GM18873 (cell line): ENCODE results near the gene RACK1.

Source experiments
- ATAC-seq: cut with Tn5 transposase; IDR thresholded peaks from one replicate; pipeline ENCODE4 v1.9.1; 2021; ENCODE audit warnings: mild to moderate bottlenecking, moderate library complexity, moderate number of reproducible peaks; ENCODE audit not compliant: unreplicated experiment, low FRiP score

The RACK1 gene

DNA sequence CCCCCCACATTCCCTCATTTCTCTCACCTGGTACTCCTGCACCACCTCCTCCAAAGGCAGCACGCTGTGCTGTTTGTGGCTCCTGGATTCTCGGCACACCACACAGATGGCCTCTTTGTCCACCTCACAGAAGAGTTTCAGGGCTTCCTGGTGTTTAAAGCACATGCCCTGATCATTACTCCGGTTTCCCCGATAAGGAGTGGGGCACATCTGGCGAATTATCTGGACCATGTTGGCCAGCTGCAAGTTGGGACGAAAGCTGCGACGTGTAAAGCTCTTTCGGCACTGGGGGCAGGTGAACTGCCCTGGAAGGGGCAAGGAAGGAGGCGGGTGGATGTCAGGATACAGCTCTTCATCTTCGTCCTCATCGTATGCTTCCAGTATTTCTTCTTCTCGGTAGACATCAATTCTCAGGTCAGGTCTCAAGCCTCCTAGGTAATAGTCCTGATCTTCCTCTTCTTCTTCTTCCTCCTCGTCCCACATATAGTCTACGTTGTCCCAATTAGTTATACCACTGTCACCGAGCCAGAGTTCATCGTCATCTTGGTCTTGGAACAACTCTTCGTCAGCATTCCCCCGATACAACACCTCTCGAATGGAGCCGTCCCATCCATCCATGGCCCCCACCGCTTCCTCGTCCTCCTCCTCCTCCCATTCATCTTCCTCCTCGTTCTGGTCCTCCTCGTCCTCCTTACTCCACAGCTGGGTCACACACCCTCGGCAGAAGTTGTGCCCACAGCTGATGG is 16.4 kb upstream of the RACK1 start:
- no peak for ATAC-seq

DNA sequence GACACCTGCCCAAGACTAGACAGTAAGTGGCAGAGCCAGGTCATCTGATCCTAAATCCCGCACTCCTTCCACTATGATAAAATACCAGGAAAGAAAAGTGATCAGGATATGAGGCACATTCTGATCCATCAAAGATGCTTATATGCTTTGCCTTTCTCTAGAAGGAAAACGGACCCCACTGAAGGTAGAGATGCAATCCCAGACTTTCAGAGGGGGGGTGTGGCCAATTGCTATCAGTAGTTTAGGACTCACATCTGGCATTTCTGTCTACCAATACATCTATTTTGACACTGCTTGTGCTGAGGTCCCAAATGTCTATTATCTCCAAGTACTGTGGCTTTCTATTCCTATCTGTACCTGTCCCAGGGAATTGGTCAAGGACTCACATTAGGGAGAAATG is 15.6 kb upstream of the RACK1 start:
- ATAC-seq: no peak

DNA sequence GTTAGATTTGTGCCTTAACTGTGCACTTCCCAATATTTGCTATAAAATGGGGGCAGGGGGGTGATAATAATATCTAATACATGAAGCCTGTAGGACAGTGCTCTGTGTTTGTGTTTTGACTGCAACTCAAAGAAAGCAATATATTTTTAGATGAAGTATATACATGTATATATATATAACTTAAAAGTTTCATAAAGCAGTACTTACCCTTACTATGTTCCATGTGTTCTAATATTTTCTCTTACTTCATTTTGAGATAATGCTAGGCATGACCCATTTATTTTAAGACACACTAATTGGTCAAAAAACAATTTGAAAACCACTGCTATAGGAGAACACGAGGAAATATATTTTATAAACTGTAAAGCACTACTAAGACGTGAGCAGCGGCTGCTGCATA is 14.9 kb upstream of the RACK1 start:
- ATAC-seq: no peak

DNA sequence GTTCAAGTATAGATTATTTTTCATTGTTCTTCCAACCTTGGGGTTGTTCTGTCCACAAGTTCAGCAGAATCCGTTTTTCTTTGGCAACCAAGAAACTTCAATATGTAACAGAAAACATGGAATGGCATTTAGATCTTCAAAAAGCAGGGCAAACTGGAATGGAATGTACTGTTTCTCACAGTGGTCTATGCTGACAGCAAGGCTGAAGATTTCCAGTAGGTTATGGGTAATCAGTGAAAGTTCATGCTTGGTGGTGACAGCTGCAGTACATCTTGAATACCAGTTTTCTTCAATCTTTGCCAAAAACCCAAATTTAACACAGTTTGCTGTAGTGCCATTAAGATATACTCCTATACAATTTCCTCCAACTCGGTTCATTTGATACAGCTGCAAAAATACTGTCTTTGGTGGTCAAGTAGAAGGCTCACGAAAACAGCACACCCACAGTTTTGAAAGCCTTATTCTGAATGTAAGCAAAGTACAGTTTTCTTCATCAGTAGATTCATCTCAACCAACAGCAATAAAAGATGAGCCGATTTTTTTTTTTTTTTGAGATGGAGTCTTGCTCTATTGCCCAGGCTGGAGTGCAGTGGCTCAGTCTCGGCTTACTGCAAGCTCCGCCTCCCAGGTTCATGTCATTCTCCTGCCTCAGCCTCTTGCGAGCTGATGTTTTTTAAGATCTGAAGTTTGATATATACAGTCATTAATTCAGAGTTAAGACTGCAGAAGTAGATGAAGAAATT is 12.3 kb upstream of the RACK1 start:
- no peak for ATAC-seq

- ATAC-seq: no peak
These were observed 11.6 kb upstream of the RACK1 start for GRCh38 chr5:181255276-181255675.

GRCh38 chr5:181248277-181248676 is 4.6 kb upstream of the RACK1 start:
- ATAC-seq: no peak

DNA sequence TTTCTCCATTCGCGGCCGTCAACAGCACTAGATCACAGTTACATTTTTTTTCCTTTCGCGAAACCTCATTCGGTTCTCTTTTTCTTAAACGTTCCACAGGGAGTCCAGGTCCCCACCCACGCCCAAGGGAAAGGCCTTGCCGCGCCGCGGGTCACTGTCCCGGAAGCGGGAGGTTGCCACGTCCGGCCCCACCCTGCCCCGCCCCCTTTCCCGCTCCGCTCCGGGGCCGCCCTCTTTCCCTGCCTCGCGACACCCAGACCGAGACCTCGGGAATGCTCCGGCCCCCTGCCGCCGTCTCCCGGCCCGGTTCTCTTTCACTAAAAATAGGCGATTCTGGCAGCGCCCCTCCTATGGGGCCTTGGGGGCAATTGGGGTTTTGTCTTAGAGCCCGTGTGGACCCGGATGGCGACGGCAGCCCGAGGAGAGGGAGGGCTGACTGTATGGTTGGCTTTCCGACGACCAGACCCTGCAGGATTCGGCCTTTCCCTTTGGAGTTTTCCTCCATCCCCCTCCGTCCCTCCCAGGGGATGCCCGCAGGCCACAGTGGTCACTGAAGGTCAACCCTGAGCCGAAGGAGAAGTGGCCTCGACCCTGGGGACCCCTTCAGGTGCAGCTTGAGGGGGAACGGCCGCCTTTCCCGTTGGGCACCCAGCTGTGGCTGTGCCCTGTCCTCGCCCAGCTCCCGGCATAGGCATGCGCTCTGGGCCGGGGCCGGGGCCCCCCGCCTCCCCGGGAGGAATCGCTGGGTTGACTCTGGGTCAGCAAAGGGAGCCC is 2.8 kb upstream of the RACK1 start:
- no peak for ATAC-seq

- no peak for ATAC-seq
These were observed 1.9 kb upstream of the RACK1 start for GRCh38 chr5:181245427-181246275.

DNA sequence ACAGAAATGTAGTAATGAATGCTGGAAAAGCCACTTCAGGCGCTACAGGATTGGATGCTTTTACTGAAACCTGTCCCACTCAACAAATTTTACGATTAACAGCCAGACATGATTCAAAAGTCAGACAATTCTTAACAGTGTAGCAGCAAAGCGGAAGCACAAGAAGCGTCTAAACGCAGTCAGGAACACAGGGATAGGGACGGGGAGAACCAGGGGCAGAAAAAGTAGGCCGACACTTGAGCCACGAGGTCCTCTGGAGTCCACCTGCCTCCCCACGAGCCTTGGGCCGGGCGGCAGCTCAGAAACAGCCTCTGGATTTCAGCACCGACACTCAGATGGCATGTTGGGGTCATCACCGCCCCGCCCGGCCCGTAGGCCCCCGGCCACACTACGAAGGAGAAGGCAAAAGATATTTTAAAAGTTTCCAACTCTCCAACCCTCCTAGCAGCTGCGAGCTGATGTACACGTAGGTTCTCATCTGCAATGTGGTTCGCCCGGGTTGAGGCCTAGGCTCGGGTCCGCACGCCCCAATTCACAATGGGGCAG is 615 bp downstream of the RACK1 start:
- no peak for ATAC-seq

- ATAC-seq: no peak
These were observed 1.7 kb downstream of the RACK1 start for GRCh38 chr5:181242031-181242451.

DNA sequence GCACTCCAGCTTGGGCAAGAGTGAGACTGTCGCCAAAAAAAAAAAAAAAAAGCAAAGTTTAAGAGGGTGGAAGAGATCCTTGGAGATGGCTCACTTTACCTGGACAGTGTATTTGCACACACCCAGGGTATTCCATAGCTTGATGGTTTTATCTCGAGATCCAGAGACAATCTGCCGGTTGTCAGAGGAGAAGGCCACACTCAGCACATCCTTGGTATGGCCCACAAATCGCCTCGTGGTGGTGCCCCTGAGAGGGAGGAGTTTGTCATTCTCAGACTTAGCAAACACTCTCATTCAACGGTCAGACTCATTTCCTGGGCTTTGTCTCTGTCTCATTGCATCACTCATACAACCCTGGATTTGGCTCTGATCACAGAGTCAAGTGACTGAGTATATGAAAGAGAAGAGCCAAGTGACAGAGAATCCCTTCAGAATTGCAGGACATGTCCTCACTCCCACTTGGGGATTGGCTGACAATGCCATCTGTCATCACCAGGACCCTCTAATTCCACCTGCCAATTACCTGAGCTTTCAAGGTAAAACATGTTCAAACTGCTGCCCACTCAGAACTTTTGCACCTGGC is 2.2 kb downstream of the RACK1 start:
- ATAC-seq: no peak

DNA sequence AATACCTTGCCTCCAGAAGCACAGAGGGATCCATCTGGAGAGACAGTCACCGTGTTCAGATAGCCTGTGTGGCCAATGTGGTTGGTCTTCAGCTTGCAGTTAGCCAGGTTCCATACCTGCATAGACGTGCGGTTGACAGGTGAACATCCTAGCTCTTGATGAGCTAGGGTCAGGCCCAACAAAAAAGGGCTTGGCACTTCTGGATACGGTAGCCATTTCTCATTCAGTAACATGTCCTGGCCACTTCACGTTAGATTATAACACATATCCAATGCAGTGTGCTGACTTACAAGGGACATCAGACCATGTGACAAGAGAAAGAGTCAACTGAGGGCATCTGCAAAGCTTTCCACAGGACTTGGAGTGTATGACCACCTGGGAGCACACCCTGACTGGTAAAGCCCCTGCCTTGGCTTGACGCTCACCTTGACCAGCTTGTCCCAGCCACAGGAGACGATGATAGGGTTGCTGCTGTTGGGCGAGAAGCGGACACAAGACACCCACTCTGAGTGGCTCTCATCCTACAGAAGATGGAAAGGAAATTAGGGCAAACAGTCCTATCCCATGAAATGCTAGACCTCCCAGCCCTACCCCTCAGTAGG is 4.5 kb downstream of the RACK1 start:
- ATAC-seq: no peak

GRCh38 chr5:181237729-181238385 is 5.8 kb downstream of the RACK1 start:
- ATAC-seq: no peak

- no peak for ATAC-seq
These were observed 6.6 kb downstream of the RACK1 start for GRCh38 chr5:181236954-181237641.

- ATAC-seq: no peak
These were observed 7.2 kb downstream of the RACK1 start for GRCh38 chr5:181236471-181236870.

GRCh38 chr5:181235689-181236366 is 7.9 kb downstream of the RACK1 start:
- no peak for ATAC-seq

GRCh38 chr5:181235323-181235688 is 8.4 kb downstream of the RACK1 start:
- ATAC-seq: no peak
